Fibroblast of lung (primary cell): ENCODE results near the gene TRIM4. TPM values are rescaled to one million over a fixed set of nuclear protein-coding genes. Genes with fewer than 3 reads are reported as not detected.

Source experiments
- DNase-seq, 2 donors: peaks; one replicate each; pipeline versions ENCODE4 v3.0.0 to v3.0.0-alpha.2; 2010; ENCODE audit warnings: low read depth in 2 of 2
- H2AFZ ChIP-seq: 2 replicates; pipeline ENCODE4 v1.5.1; 2012; ENCODE audit warnings: low read length, control low read depth, inconsistent platforms
- H3K27ac ChIP-seq: 2 replicates; pipeline ENCODE4 v1.5.1; 2011; ENCODE audit warnings: low read length, control low read depth; ENCODE audit not compliant: insufficient read depth
- H3K27me3 ChIP-seq: 2 replicates; pipeline ENCODE4 v1.5.1; 2011; ENCODE audit warnings: mild to moderate bottlenecking, low read length; ENCODE audit not compliant: control insufficient read depth, insufficient read depth
- H3K36me3 ChIP-seq: 2 replicates; pipeline ENCODE4 v1.5.1; 2011; ENCODE audit warnings: low read length; ENCODE audit not compliant: control insufficient read depth, insufficient read depth
- H3K4me1 ChIP-seq: 2 replicates; pipeline ENCODE4 v1.5.1; 2011; ENCODE audit warnings: low read length; ENCODE audit not compliant: control insufficient read depth, insufficient read depth; ENCODE audit errors: extremely low read depth
- H3K4me2 ChIP-seq: 2 replicates; pipeline ENCODE4 v1.5.1; 2011; ENCODE audit warnings: low read length, control low read depth; ENCODE audit not compliant: insufficient read depth; ENCODE audit errors: extremely low read depth
- H3K4me3 ChIP-seq, 4 experiments: fragments of 200-600 bp in 1 of 4; sonication (generic) in 1 of 4; replicated peaks in 1 of 4; 2 replicates each; pipeline ENCODE4 v1.5.1; 2011 to 2016; ENCODE audit warnings: low read length in 4 of 4, low read depth in 3 of 4, mild to moderate bottlenecking in 3 of 4, control low read depth in 2 of 4, inconsistent platforms in 1 of 4, mixed read lengths in 1 of 4; ENCODE audit not compliant: insufficient read depth in 1 of 4; ENCODE audit errors: control extremely low read depth in 1 of 4
- H3K79me2 ChIP-seq: 2 replicates; pipeline ENCODE4 v1.5.1; 2012; ENCODE audit warnings: mild to moderate bottlenecking, low read length, inconsistent platforms; ENCODE audit not compliant: control insufficient read depth, insufficient read depth
- H3K9ac ChIP-seq: 2 replicates; pipeline ENCODE4 v1.5.1; 2011; ENCODE audit warnings: mild to moderate bottlenecking, low read length, control low read depth; ENCODE audit not compliant: insufficient read depth
- H3K9me3 ChIP-seq: 2 replicates; pipeline ENCODE4 v1.5.1; 2012; ENCODE audit warnings: low read depth, low read length; ENCODE audit not compliant: control insufficient read depth, insufficient read depth
- H4K20me1 ChIP-seq: 2 replicates; pipeline ENCODE4 v1.5.1; 2011; ENCODE audit warnings: low read length; ENCODE audit not compliant: control insufficient read depth, insufficient read depth; ENCODE audit errors: extremely low read depth
- EZH2 ChIP-seq: IDR thresholded peaks from 2 replicates; pipeline ENCODE4 v1.5.1; 2012; ENCODE audit warnings: low read length, control low read depth, mild to moderate bottlenecking; ENCODE audit errors: missing control alignments
- polyA plus RNA-seq, 2 donors: library from polyadenylated mRNA; depleted of rRNA in 1 of 2; stranded (reverse) in 1 of 2; unstranded in 1 of 2; fragments of >200 nt; gene quantifications; 2 replicates each; pipeline ENCODE4 v1.2.1, GENCODE V29; 2011 to 2012; ENCODE audit warnings: missing spikeins in 1 of 2
- total RNA-seq: library from RNA; depleted of rRNA; stranded (reverse); fragments of >200 nt; gene quantifications from 2 replicates; pipeline ENCODE4 v1.2.1, GENCODE V29; 2014
- TF ChIP-seq, protein P1 (sequence below), 2 donors: IDR thresholded peaks in 1 of 2; conservative IDR thresholded peaks in 1 of 2; 1 replicate in 1 of 2; 2 replicates in 1 of 2; pipeline ENCODE4 v1.5.1; 2011 to 2012; ENCODE audit warnings: low read length in 2 of 2, control low read depth in 1 of 2, inconsistent platforms in 1 of 2, low read depth in 1 of 2, mild to moderate bottlenecking in 1 of 2

Gene TRIM4
- total and polyA plus RNA-seq, 2 donors (not counting 1 experiment from before 2014, with no cell fraction given) = 23.1 to 31.5 TPM

DNA sequence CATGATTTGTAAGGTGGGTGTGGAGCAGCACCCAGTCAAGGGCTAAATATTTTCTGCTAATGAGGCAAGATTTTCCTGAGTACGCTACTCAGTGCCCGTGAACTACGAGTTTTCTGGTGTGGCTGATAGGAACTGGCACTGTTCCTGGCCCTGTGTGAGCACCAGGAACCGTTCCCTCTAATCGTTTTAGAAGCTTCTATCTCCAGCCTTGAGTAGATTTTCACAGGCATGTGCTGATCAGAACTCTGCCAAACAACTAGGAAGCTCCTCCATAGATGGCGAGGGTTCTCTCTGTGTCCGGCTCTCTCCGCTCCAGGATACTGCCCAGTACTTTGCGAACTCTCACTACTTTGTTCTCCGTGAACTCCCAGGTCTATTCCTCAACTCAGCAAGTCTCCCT lies 17.7 kb downstream of the TRIM4 start:
- H3K9me3 ChIP-seq = no peaks in the 10 kb centered on the region
- no peaks in the 10 kb centered on the region for H3K4me1 ChIP-seq
- no peak for DNase-seq
- H3K79me2 ChIP-seq = no peaks in the 10 kb centered on the region
- no peak overlapping the region for H3K4me3 ChIP-seq
- no peak overlapping the region for H3K9ac ChIP-seq
- TF ChIP-seq EZH2 = no peak
- TF ChIP-seq, protein P1, sequence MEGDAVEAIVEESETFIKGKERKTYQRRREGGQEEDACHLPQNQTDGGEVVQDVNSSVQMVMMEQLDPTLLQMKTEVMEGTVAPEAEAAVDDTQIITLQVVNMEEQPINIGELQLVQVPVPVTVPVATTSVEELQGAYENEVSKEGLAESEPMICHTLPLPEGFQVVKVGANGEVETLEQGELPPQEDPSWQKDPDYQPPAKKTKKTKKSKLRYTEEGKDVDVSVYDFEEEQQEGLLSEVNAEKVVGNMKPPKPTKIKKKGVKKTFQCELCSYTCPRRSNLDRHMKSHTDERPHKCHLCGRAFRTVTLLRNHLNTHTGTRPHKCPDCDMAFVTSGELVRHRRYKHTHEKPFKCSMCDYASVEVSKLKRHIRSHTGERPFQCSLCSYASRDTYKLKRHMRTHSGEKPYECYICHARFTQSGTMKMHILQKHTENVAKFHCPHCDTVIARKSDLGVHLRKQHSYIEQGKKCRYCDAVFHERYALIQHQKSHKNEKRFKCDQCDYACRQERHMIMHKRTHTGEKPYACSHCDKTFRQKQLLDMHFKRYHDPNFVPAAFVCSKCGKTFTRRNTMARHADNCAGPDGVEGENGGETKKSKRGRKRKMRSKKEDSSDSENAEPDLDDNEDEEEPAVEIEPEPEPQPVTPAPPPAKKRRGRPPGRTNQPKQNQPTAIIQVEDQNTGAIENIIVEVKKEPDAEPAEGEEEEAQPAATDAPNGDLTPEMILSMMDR (conservative IDR thresholded peaks at IDR 0.05 in 1 of 2, IDR thresholded peaks at IDR 0.05 in 1 of 2; ENCODE audit: low read depth in 1 of 2, low read length in 2 of 2) = no peak
- H2AFZ ChIP-seq = no peak overlapping the region
- peaks cover 14% of the 10 kb centered on the region for H3K36me3 ChIP-seq
- no peak overlapping the region for H3K4me2 ChIP-seq
- no peak overlapping the region for H3K27ac ChIP-seq
- H4K20me1 ChIP-seq = no peaks in the 10 kb centered on the region
- H3K27me3 ChIP-seq = no peaks in the 10 kb centered on the region

DNA sequence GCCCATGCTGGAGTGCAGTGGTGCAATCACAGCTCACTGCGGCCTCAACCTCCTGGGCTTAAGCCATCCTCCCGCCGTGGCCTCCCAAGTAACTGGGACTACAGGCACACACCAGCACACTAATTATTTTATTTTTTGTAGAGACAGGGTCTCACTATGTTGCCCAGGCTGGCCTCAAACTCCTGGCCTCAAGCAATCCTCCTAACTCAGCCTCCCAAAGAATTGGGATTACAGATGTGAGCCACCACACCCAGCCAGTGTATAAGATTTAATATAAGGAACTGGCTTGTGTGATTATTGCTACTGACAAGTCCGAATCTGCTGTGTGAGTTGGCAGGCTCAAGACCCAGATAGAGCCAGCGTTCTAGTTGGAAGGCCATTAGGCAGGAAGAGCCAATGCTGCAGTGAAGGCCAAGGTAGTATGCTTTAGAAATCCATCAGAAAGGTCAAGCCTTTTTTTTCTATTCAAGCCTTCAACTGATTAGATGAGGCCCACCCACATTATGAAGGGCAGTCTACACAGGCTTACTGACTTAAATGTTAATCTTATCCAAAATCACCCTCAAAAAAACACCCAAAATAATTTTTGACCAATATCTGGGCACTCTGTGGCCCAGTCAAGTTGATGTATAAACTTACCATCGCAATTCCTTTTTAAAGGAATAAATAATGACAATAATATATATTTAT lies 19.4 kb downstream of the TRIM4 start:
- Histone ChIP-seq H4K20me1 (no peaks in the 10 kb centered on the region), H3K9ac (no peak overlapping the region), H3K4me3 (no peak overlapping the region), H3K27ac (no peak overlapping the region), H3K4me2 (no peak overlapping the region), H3K79me2 (no peaks in the 10 kb centered on the region), H2AFZ (no peak overlapping the region), H3K9me3 (no peaks in the 10 kb centered on the region), H3K36me3 (peaks cover 14% of the 10 kb centered on the region), H3K27me3 (no peaks in the 10 kb centered on the region), H3K4me1 (no peaks in the 10 kb centered on the region)
- no peak for DNase-seq
- TF ChIP-seq, protein P1 (conservative IDR thresholded peaks at IDR 0.05 in 1 of 2, IDR thresholded peaks at IDR 0.05 in 1 of 2; ENCODE audit: low read depth in 1 of 2, low read length in 2 of 2) = no peak
- no peak for TF ChIP-seq EZH2

DNA sequence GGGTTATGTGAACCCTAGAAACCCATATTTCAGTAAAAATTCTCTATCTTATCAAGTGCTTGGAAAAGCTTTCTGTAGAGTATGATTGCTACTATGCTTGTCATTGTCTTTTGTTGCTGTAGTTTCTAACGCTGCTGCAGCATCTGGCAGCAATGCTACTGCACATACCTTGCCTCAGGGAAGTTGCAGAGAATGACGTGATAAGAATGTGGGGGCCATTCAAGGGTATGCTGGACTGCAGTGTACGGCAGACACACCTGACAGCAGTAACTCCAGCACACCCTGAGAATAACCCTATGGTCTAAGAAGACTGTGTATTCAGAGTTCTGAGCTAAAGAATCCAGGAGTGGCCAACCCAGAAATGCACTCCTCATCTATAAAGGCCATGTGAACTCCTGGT lies 20.5 kb downstream of the TRIM4 start:
- H3K9ac ChIP-seq = no peak overlapping the region
- no peaks in the 10 kb centered on the region for H3K27me3 ChIP-seq
- no peak for DNase-seq
- H3K36me3 ChIP-seq = peaks cover 14% of the 10 kb centered on the region
- no peaks in the 10 kb centered on the region for H4K20me1 ChIP-seq
- H3K27ac ChIP-seq = no peak overlapping the region
- no peak overlapping the region for H3K4me3 ChIP-seq
- H3K79me2 ChIP-seq = no peaks in the 10 kb centered on the region
- no peaks in the 10 kb centered on the region for H3K9me3 ChIP-seq
- TF ChIP-seq EZH2 = no peak
- TF ChIP-seq, protein P1 (conservative IDR thresholded peaks at IDR 0.05 in 1 of 2, IDR thresholded peaks at IDR 0.05 in 1 of 2; ENCODE audit: low read depth in 1 of 2, low read length in 2 of 2) = no peak
- no peak overlapping the region for H2AFZ ChIP-seq
- H3K4me1 ChIP-seq = no peaks in the 10 kb centered on the region
- no peak overlapping the region for H3K4me2 ChIP-seq
